NCI-H510A treated with DMSO at 0.1 percent for 48 hours (cell line): ENCODE results near the gene SERF2.

ENCODE experiments used
- DNase-seq: peaks from one replicate; lab custom pipeline; 2025; lab: John Stamatoyannopoulos, UW

Gene SERF2

DNA sequence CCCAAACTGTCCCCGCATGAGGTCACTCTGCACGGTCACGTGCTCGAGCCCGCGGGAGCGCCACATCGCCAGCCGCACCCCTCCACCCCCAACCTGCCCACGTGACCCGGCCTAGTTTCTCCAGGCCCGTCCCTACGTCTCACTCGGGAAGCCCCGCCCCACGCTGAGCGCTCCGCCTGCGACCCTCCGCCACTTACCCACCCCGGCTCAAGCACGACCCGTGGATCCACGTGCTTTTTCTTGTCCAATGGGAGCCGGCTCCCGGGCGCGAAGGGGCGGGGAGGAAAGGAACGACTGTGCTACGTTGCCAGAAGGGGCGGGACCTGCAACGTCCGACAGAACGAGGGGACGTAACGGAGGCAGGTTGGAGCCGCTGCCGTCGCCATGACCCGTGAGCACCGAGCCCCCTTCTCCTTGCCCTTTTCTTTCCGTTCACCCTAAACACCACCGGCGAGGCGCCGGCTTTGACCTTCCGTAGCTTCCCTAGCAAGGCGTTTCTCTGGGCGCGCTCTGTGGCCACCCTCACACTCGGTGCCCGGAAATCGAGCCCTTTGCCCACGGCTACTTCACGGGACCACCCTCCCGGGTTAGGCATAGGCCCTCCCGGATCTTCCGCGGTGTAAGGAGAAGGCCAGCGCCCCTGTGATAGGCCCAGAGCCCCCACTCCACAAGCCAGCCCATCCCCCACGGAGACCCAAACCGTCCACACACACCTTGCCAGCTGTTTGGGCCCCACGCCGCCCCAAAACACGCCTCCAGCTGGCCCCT lies at the start of gene SERF2:
Gene SERF2 (plus strand): TSS at position 328 of the 768 bp plus-strand sequence. CDS start 57 bp downstream, at position 385.
- peak; percentile 85 for DNase-seq

DNA sequence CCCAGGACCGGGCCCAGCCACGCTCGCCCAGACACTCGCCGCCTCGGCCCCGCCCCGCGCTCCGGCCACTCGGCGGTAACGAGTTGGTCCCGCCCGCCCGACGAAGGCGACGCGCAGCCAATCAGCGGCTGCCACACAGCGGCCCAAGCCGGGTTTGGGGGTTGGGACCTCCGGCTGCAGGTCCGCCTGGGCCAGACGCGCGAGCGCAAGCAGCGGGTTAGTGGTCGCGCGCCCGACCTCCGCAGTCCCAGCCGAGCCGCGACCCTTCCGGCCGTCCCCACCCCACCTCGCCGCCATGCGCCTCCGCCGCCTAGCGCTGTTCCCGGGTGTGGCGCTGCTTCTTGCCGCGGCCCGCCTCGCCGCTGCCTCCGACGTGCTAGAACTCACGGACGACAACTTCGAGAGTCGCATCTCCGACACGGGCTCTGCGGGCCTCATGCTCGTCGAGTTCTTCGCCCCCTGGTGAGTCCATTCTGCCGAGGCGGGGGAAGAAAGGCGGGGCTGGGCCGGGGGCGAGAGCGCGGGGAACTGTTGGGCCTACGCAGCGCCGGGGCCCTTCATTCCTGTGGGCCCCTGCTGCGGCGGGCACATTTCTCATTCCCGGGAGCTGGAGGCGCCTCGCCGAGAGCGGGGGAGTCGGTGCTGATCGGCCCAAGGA lies 45.7 kb upstream of the SERF2 start, which contains the start of gene PDIA3:
Gene PDIA3 (plus strand): TSS at position 194 of the 658 bp plus-strand sequence. CDS start 102 bp downstream, at position 296.
- DNase-seq, result peak; percentile 48

DNA sequence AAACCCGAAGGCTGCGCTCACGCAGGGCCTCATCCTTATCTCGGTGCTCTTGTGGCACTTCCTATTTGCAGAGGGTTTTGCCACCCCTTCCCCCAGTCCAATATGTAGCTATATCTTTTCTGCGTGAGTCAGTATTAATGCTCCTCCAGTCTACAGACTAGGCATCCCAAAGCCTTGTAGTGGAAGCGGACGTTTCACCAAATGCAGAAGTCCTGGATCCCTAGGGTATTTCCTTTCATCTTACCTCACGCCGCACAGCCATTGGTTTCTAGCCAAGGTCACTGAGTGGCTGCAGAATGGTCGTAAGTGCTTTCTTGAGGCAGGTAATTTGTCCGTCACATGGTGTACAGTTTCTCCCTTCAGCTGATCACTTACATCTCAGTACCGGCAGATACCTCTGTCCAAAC lies 45.2 kb upstream of the SERF2 start:
- peak; percentile 30 for DNase-seq

DNA sequence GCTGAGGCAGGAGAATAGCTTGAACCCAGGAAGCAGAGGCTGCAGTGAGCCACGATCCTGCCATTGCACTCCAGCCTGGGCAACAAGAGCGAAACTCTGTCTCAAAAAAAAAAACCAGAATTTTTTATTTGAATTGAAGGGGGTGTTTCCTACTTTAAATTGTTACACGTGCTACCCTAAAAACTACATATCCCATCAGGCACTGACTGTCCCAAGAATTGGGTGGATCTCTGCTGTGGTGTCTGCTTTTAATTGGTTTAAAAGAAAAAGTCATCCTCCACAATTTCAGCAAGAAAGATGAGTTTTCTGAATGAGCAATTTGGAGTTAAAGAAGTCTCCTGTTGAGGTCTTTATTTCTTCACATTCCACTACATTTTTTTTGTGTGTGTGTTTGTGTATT lies 43.7 kb upstream of the SERF2 start:
- no peak for DNase-seq

DNA sequence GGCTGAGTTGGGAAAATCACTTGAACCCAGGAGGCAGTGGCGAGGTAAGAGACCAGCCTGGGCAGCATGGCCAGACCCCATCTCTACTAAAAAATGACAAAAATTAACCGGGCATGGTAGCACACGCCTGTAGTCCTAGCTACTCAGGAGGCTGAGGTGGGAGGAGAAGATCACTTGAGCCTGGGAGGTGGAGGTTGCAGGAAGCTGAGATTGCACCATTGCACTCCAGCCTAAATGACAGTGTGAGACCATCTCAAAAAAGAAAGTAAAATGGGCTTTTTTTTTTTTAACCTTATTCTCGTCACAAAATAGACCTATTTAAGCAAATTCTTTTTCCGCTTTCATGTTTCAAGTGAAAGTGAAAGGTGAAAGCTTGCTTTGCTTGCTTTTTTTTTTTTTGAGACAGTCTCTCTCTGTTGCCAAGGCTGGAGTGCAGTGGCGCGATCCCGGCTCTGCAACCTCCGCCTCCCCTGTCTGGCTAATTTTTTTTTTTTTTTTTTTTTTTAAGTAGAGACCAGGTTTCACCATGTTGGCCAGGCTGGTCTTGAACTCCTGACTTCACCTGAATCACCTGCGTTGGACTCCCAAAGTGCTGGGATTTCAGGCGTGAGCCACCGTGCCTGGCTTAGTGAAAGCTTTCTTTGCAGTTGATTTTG lies 42.3 kb upstream of the SERF2 start:
- no peak for DNase-seq

DNA sequence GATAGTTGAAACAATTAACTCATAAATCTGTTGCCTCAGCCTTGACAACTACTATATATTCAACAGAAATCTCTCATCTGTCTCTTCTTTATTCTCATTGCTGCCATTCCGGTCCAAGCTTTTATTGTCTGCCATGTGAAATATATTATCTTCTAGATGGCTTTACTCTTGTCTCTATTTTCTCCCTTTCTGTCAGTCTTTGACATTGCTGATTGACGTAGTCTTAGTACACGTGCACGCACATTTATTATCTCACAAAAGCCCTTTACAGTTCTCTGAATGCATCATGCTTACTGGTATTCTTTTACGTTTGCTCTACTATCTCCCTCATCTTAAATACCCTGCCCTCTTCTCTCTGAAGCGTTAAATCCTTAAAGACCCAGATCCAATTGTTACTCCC lies 40.2 kb upstream of the SERF2 start:
- DNase-seq, result no peak

DNA sequence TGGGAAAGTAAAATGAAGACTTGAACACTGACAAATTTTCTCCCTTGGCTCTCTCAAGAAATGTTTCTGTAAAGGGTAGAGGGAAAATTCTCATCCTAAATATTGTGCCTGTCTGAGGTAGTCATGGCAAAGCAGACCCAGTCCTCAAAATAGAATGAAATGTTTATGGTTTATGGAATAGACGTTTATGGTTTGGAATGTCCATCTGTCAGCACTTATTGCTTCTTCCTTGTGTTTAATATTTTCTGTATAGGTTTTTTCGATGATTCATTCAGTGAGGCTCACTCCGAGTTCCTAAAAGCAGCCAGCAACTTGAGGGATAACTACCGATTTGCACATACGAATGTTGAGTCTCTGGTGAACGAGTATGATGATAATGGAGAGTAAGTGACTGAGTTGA lies 29.3 kb upstream of the SERF2 start:
- DNase-seq, result no peak

DNA sequence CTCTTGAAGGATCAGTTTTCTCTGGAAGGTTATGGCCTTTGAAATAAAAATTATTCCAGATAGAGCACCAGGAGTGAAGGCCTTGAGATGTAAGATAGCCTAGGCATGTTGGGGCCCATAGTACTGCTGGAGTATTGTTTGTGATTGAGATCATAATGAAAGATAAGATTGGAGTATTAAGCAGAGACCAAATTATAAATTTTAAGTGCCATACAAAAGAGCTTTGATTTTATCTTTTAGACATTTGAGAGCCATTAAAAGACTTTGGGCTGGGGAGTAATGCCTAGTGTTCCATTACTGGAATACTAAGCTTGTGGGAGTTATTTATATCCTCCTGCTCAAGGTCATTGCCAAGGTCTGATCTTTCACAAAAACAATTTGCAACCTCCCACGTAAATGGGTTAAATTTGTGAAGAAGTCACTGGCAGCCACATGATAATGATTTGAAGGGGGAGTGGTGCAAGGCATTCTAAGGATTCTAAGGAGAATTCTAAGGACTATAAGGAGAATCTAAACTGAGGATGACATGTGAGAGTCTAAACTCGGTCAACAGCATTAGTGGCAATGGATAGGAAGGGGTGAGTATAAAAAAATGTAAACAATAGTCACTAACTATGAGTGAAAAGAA lies 28.2 kb upstream of the SERF2 start:
- DNase-seq, result no peak

DNA sequence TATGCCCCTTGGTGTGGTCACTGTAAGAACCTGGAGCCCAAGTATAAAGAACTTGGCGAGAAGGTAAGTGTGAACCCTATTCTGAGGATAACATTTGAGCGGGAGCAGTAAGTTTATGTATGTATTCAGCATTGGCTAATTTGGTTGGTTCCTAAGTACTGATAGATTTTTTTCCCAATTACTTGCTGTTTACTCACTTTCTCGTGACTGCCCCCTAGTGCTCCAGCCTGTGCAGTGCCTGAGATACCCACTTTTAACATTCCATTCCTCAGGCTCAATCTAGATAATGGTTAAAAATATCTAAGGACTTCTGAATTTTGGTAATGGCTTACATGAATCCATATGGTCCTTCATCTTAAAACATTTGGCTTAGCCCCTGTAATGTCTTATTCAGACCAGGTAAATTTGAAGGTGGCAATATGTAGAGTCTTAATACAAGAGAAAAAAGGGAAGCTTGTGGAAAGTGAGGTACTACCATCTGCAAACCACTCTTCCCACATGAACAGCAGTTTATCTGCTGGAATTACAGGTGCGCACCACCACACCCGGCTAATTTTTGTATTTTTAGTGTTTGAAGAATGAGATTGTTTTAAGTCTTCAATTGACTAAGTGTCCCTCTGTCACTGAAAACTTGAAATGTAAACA lies 22.4 kb upstream of the SERF2 start:
- DNase-seq, result peak; percentile 34

DNA sequence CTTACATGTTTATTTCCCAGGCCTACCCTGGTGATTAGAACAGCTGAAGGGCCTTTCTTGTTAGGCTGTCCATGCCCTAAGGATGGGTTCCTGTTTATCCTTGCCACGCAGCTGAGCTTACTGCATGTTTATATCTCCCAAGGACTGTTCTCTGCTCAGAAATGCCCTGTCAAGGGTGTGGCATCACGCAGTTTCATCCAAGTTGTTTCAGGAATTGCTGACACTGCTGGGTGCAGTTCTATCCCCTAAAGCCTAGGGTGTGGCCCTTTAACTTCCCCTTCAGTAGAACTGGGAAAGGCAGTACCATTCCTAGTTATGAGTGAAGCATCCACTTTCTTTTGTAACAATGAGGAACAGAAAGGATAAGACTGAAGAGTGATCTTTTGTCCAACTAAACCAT lies 20.3 kb upstream of the SERF2 start:
- DNase-seq, result no peak

DNA sequence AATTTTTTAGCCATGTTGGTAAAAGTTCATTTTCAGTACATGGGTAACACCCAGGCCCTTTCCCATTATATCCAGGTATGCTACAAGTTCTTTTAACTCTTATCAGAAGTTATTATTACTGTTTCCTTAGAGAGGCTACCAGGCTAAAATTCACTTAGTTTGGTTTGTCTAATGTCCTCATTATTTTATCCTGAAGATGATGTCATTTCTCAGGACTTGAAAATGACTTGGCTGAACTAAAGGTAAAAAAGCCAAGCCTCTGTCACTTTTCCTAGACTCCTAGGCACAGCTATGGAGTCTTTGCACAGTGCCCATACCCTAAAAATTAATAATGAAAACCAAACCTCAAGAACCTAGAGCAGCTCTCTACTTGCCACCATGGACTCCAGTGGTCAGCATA lies 19.5 kb upstream of the SERF2 start:
- no peak for DNase-seq

DNA sequence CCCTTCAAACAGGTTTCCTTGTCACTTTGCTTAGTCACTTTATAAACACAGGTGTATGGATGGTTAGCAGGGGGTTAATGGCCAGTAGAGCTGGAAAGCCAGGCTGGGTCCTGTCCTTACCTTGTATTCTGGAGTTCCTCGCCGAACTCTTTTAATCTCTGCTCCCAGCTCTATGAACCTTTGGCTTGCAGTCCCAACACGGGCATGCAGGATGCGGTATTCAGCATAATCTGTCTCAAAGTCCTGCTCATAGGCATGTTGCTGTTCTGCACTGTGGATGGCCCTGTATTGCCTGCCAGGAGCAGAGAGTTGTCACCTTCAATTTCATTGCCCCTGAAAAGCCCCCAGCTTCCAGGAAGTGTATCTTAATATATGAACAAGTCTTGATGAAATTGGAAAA lies 18.1 kb upstream of the SERF2 start:
- DNase-seq, result no peak

DNA sequence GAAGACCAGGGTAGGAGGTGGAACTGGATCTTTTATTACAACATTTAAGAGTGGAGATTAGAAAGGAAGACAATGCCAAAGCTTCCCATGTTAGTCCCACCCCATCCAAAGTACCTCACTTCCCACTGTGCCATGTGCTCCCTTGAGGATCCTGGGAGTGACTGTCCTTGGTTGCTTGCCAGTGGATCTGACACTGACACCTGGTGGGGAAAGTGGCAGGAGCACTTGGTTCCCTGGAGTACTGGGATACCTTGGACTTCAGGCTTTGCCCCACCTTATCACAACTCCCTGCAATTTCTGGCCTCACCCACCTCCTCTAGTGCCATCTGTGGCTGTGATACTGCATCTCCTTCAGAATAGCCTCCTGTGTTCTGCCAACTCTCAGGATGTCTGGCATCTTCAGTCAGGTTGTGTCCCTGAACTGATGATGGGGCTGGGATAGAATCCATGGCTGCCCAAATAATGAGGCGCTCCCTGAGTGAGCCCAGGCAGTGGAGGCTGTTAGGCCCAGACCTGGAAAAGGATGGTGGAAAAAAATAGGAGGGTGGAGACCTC lies 16.6 kb upstream of the SERF2 start:
- peak; percentile 54 for DNase-seq

DNA sequence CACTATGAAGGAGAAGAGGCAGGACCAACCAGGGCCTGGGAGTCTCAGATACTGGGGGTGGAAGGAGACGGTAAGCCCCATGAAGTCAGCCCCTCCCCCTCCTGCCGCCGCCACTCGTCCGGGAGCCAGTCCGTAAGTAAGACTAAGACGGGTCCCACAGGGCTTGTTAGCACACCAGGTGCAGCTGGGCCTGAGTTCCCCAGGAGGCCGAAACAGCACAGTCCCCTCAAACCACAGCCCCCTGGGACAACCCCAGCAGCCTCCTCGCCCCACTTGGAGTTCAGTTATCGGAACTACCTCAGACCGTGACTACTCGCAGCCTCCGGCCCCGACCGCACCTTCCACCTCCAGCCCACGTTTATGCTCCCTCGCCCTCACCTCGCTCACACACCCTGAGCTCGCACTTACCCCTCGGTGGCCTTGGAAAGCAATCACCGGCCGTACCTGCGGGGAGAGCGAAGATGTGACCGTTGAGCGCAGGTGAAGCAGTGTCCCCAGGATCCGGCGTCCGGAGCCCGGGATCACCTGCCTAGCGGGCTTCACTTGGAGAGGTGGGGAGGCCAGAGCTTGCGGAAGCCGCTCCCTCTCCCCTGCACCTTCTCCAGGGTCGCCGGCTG lies 15.9 kb upstream of the SERF2 start:
- DNase-seq, result peak; percentile 45

DNA sequence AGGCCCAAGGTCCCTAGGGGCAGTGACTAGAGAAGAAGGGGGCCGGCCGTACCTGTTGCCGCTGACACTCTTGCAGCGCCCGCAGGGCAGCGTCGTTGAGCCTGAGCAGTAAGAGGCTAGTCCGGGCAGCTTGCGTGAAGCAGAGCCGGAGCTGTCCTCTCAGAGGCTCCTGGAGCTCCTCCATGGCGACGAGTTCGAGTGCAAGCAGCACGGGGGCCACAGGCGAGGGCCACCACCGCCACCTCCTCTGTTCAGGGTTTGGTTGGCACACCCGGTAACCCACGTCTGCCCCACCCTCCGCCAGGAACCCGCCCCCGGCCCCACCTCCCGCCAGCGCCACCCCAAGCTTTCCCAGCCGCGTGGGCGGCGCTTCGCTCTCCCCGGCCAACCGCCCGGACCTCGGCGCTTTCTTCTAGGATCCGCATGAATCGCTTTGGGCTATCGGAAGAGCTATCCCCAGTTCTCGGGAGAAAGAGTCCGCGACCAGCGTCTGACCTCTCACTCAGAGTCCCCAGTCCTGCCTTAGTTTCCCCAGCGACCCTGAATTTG lies 15.3 kb upstream of the SERF2 start, which contains the start of gene ELL3:
Gene ELL3 (minus strand): TSS at position 249 of the 549 bp plus-strand sequence. CDS start 65 bp downstream, at position 184.
- peak; percentile 85 for DNase-seq

DNA sequence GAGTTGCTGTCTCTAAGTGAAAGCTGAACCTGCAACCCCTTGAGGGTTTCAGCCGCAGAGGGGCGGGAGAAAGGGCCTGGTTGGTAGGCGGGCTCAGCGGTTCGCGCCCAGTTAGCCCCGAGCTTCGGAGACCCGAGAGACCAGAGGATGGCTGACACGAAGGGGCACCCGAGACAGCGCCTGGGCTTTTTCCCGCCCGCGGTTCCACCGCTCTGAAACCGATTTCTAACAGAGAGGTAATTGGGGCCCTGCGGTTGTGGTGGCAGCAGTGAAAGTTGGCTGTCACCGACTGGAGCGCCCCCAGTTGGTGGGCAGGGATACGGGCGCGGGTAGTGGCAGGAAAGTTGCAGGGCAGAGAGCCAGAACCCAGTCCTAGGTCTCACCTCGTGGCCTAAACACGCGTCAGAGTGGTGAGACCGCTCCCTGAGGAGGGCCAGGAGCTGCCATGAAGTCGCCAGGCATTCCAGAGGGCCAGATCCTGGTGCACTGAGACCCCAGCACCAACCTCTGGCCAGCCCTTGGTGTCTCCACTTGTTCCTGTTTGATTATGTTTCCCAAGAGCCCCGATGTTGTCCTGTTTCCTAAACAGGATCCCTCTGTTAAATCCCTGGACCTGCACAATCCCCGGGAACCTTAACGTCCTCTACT lies 14.7 kb upstream of the SERF2 start:
- peak; percentile 85 for DNase-seq

DNA sequence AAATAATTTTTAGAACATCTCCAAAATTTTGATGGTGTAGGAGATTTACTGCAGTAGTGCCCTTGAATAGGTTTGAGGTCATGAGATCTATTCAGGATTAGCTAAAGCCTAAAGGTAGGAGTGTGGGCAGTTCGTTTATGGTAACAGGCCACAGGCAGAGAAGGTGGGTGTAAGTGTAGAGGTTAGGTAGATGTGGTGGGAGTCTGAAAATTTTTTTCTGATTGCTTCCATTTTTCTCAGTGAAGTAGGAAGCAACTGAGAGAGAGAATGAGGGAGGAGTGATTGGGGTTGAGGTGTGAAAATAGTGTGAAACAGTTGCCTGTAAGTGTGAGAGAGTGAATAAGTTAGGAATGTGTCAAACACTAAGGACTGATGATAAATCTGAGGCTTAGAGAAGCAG lies 13.1 kb upstream of the SERF2 start:
- no peak for DNase-seq

DNA sequence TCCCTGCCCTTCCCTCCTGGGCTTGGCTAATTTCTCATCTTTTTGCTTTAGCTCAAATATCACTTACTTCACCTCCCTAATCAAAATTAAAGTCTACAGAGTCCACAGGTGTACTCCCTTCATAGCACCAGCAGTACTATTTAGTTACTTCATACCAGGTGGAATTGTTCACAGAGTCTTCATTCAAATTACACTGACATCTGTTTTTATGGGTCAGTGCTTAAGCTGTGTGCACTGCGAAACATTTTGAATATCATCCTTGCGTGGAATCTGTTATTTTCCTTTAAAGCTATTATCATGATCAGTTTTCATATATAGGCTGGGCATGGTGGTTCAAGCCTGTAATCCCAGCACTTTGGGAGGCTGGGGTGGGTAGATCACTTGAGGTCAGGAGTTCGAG lies 2.7 kb upstream of the SERF2 start:
- DNase-seq, result no peak

DNA sequence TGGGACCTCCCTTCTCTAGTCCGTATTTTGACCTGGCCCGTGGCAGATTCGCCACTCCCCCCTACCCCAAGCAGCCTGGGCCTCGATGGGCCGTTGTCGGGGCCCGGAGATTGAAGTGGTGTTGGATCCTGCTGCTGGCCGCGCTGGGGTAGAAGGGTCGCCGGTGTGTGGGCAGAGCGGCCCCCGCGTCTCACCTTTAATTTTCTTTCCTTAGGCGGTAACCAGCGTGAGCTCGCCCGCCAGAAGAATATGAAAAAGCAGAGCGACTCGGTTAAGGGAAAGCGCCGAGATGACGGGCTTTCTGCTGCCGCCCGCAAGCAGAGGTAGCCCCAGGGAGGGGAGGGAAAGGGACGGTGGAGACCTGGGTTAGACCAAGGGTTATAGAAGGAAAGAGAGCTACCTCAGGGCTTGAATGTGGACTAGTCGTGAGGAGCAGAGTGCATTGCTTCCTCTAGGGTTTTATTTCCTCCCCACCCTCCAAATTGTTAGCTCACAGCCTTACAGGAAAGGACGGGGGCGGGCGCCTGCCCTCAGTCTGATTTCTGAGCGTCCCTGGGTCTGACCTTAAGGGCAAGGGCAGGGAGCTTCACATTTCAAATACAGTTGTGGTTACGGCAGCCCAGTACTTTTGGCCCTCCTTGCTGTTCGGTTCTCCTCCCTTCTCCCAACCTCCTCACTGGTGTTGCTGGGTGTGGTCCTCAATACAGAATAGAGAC lies 799 bp downstream of the SERF2 start:
- DNase-seq, result no peak

DNA sequence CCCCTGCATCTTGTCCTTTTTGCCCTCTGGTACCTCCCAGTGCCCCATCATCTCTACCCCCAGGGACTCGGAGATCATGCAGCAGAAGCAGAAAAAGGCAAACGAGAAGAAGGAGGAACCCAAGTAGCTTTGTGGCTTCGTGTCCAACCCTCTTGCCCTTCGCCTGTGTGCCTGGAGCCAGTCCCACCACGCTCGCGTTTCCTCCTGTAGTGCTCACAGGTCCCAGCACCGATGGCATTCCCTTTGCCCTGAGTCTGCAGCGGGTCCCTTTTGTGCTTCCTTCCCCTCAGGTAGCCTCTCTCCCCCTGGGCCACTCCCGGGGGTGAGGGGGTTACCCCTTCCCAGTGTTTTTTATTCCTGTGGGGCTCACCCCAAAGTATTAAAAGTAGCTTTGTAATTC lies 1.5 kb downstream of the SERF2 start:
- DNase-seq, result no peak
